RCC 7860 (cell line): ENCODE data around the gene EIF4G3.

Experiments
- DNase-seq: peaks from one replicate; pipeline ENCODE4 v3.0.0-alpha.2; 2015; ENCODE audit warnings: low spot score
- FAIRE-seq: peaks from 2 replicates; lab custom pipeline; 2012; peaks lifted over from hg19 to GRCh38; lab: Jason Lieb, UNC

The EIF4G3 gene

DNA sequence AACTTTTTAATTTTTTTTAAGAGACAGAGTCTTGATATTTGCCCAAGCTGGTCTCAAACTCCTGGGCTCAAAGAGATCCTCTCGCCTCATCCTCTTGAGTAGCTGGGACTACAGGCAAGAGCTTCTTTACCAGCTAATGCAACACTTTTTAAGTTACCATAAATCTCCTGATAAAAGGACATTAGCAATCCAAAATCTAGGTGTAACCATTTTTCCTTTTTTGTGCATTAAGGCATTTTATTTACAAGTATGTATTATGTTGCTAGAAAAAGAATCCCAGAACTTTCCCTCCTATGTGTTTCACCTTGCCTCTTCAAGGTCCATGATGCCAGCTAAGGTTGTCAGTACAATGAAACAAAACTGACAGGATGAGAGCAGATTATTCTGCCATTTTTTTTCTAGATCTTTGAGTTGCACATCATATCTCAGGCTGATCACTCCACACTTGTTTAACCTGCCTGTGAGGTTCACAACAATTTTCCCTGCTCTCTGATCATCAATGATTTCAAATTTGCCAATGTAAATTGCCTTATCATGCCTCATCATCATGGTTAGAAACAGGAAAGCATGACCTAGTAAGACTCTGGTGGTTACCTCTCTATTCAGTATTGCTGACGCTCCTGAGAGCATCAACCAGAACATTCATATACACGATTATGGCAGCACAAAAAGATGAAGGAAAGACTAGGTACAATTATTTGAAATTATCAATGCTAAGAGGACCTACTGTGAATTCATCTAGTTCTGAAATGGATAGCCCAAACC lies 173.2 kb downstream of the EIF4G3 start:
- DNase-seq (no peak), FAIRE-seq (no peak)

DNA sequence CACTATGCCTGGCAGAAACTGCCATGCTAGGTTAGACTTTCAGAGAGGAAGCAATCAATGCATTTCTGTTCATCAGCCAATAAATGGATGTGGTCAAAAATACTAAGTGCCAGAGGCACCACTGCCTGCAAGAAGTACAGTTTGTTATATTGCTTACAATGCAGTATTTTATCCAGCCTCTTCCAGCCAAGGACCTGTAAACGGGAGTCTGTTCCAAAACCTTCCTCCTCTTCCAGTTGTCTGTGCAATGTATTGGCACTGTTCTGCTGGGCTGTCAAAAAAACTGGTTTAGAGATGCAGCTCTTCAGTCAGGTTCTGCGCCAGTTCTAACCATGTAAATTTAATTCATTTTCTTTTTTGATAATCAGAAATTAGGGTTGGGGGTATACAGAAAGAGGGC lies 175.7 kb downstream of the EIF4G3 start:
- DNase-seq: no peak
- FAIRE-seq: no peak

DNA sequence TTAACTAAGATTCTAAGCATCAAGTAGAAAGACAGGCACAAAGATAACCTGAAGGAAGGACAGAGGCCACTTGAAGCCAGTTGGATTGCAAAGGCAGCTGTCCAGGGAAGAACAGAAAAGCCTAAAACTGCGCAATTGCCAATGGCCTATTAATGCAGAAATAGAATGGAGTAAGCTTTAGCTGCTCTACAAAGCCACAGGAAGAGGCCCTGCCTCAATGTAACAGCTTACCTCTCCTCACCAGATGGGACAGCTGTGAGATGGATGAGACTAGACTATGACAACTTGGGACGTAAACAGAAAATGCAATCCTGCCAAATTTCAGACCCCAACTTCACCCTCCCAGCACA lies 176.5 kb downstream of the EIF4G3 start:
- no peak for FAIRE-seq
- DNase-seq: no peak

DNA sequence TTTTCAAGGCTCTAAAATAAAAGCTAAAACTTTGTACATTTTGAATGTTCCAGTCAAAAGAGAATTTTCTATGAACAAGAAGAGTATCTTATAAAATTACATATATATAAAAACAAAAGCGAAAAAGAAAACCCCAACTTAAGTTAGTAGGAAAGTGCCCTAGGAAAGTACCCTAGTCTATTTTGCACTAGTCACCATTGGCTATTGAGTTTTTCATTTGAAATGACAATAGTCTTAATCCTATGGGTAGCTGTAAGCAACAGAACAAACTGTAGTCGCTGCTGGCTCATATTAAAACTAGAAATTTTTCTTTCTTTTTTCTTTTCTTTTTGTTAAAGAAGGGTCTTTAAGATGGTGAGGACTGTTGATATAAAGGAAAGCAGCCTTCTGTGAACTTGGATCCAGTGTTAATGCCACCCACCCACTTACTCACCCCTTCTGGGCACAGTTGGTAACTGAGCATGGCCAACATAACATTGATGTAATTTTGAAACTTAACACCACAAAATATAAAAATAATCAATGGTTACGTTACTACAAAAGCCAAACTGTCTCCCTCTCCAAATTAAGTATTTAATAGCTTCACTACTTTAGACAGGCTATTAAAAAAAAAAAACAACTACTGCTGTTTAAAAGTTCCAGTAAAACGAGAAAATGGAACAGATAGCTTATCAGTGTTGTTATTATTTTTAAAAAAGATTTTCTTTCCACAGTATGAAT lies 177.0 kb downstream of the EIF4G3 start:
- DNase-seq (no peak), FAIRE-seq (no peak)

DNA sequence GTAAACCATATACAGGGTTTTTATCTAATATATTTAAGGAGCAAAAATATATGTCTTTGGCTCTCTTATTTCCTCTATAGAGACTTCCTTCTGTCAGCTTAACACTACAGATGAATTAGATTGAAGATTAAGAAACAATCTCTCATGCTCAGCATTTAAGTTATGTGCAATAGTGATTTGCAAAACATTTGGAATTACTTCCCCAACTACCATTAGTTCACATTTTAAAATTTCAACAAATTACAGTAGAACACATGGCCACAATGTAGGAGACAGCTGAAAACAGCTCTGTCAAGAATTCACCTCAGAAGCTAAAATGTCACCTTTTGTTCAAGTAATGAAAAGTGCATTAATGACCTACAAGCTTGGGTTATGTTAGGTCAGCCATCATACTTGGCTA lies 177.9 kb downstream of the EIF4G3 start:
- DNase-seq (no peak), FAIRE-seq (no peak)

DNA sequence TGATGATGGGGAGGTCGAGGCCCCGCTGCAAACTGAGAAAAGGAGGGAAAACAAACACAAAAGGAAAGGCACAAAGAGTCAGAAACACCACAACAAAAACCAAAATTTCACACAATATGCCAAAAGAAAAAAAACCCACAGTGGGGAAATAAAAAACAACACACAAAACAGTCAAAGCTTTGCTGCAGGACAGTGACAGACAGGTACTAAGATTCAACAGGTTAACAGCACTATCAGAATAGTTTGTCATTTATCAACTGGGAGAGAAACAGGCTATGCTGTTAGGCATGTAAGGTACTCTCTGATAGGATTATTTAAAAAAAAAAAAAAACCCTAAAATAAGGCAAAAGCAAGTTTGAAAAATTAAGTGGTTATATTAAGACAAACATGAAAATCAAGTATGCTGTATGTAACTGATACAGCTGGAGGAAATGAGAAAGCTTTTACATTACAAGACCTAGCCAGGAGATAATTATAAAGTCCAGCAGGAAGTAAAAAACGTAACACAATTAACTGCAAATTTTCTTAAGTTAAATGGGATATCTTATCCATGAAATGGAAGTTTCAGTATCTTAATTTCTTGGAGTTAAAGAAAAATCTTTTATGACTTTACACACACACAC lies 179.0 kb downstream of the EIF4G3 start:
- no peak for FAIRE-seq
- no peak for DNase-seq

DNA sequence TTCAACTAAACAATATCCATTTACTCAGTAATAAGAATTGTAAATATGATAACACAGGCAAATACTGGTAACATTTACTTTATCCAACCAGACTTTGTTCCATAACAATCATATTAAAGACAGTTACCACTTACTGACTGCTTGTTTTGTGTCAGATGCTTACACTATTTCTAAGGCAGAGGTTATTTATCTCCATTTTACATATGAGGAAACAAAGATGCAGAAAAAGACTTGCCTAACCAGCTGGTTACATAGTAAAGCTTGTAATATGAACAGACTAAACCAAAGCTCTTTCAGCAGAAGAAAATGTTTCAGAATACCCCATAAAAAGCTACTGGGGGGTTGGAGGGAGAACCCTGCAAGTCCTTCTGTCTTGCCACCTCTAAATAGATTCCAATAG lies 180.1 kb downstream of the EIF4G3 start:
- DNase-seq (no peak), FAIRE-seq (no peak)

DNA sequence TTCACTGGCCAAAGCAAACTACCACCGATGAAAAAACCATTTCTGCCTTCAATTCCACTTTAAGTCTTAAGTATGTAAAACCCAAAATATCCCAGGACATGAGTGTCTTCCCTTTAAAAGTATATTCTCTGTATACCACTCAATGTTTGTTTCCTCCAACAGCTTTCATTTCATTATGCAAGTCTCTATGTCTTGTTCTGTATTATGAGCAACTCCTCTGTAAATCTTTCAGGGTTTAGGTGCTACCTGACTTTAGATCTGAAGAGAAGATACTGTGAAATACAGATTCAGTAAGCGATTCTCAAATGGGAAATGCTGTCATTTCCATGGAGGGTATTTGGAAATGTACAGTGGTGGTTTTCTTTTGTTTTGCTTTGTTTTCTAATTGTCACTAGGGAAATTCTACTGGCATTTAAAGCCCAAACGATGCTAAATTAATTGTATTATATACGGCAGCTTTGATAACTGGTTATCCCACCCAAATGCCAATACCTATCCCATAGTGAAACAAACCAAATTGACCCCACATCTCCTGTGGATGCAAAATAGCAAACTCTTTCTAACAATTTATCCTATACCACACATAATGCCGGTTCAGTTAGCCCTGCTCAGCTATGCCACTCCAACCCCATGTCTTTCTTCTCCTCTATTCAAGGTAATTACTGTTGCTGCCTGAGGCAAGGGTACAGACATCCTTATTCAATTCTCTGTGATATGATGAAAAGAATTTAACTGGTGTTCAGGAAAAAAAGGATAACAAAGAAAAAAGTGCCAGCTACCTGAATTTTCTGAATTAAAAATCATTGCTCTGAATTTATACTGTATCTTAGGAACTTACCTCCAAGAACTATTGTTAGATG lies 182.8 kb downstream of the EIF4G3 start:
- no peak for FAIRE-seq
- DNase-seq: no peak

DNA sequence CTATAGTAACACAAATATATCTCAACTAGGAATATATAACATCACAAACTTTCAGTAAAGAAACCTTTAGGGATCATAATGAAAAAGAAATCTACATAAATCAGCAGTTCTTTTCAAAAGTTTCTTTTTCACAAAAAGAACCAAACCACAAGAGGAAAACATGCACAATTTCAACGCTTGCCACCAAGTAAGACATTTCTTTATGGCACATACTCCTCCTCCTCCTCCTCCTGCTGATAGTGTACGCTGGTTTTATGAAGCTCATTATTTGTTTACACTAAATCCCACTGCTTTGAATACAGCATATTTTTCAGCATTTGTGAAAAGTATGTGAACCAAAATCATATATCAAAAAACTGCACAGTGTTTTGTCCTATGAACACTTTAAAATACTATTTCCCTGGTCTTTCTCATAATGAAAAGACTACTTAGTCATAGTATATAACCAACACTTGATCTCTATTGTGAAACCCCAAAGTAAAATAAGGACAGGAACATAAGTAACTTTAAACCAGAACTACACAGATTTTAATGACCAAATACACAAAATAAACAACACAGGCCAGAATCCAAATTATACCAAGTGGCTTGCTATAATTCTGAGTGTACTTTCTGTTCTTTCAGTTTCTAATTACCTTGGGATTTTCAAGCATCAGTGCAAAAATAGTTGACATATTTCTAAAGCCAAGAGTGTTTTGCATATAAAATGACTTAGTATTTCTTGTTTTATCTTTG lies 184.2 kb downstream of the EIF4G3 start:
- no peak for DNase-seq
- FAIRE-seq: no peak

DNA sequence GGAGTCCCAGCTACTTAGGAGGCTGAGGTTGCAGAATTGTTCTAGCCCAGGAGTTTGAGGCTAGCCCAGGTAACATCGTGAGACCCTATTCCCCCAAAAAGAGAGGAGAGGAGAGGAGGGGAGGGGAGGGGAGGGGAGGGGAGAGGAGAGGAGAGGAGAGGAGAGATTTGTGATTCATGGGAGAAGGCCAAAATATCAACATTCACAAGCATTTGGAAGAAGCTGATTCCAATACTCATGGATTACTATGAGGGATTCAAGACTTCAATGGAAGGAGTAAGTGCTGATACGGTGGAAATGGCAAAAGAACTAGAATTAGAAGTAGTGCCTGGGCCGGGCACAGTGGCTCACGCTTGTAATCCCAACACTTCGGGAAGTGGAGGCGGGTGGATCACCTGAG lies 187.8 kb downstream of the EIF4G3 start:
- FAIRE-seq: no peak
- DNase-seq: no peak

DNA sequence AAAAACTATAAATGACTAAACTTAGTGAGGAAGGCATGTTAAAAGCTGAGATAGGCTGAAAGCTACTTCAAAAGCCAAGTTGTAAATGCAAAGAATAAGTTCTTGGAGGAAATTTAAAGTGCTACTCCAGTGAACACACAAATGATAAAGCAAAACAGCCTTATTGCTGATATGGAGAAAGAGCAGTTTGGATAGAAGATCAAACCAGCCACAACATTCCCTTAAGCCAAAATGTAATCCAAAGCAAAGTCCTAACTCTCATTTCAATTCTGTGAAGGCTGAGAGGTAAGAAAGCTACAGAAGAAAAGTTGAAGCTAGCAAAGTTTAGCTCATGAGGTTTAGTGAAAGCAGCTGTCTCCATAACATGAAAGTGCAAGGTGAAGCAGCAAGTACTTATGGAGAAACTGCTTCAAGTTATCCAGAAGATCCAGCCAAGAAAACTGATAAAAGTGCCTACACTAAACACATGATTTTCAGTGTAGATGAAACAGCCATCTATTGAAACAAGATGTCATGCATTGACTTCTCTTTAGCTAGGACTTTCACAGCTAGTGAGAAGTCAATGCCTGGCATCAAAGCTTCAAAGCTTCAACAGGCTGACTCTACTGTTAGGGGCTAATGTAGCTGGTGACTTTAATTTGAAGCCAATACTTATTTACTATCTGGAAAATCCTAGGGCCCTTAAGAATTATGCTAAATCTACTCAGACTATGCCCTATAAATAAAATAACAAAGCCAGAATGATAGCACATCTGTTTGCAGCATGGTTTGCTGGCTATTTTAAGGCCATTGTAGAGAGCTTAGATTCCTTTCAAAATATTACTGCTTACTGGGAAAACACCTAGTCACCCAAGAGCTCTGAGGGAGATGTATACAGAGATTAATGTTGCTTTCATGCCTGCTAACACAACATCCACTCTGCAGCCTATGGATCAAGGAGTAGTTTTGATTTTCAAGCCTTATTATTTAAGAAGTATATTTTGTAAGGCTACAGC lies 188.6 kb downstream of the EIF4G3 start:
- no peak for FAIRE-seq
- DNase-seq: no peak

DNA sequence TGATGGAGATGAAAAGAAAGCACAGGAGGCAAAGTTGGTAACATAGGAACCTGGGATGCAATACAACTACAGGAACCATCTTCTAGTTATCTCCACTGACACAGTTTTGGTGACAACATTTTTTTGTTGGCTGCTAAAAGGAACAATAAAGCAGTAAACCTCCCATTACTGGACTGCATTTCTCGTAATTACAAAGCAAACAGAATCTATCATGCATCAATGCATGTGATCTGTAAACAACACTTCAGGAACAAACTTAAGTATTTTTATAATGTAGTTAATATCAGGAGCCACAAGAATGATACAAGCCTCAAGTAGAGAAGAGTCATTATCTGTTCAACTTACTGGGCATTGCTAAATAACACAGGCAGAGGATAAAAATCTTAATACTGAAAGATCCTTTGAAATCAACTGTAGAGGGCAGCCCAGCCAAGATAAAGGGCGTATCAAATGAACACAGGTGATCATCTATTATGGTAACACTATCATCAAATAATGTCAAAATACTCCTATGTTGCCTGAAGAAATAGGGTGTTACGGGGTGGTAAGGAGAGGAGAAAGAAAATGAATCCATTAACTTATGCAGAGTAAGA lies 193.3 kb downstream of the EIF4G3 start:
- FAIRE-seq (no peak), DNase-seq (no peak)

DNA sequence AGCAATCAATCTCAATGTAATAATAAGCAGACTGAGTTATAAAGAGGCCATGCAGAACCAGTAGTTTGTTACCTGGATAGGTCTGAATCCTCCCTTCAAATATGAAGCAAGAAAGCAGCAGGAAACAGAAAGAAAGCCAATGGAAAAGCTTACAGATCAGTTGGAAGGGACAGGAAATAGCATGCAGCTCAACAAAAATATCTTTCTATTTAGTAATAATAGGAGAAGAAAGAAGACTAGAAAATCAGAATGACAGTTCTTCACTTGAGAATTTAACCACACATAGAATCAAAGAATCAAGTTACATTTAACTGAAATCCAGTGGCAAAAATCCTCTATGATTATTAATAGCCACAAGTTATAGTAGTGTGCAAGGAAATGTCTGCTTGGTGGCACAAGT lies 194.4 kb downstream of the EIF4G3 start:
- no peak for FAIRE-seq

DNA sequence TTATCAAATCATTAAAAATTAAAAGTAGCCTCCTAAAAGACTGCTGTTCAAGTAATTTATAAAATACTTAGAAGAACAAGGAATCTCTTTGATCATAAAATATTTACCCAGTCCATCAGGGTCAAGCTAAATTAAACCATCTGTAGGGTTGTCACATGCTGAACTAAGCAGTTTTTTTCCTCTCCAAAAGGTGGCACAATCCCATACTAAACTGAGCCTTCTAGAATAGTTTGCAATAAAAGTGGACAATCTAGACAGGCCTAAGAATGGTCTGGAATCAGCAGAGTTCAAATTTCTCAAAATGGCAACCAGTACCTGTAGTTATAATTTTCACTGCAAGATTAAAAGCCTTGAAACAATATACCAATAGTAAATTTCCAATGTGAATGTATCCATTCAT lies 194.8 kb downstream of the EIF4G3 start:
- DNase-seq (peak; percentile 24), FAIRE-seq (peak; percentile 42)

More for the DNA sequence above, 194.4 kb downstream of the EIF4G3 start:
- no peak for DNase-seq

DNA sequence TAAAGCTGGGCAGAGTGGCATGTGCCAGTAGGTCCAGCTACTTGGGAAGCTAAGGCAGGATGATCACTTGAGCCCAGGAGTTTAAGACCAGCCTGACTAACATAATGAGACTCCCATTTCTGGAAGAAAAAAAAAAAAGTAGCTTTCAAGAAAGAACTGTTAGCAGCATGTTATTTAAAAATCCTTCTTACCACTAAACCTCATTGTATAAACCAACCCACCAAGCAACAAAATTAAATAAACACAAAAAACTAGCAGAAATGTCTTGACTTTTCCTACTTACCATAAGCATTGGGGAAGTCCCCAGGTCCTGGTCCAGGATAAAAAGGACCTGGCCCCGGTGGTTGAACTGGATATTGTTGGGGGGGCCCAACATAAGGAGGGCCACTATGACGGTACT lies 196.6 kb downstream of the EIF4G3 start:
- FAIRE-seq: no peak
- no peak for DNase-seq

DNA sequence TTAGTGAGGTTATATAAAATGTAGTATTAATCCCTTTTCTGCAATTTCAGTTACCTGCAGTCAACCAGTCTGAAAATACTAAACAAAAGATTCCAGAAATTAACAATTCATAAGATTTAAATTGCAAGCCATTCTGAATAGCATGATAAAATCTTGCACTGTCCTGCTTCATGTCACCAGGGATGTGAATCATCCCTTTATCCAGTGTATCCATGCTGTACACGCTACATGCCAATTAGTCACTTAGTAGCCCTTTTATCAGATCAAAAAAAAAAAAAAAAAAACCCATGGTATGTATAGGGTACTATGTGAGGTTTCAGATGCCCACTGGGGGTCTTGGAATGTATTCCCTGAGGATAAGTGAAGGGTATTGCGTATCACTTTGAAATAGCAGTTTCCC lies 198.3 kb downstream of the EIF4G3 start:
- no peak for DNase-seq
- no peak for FAIRE-seq

DNA sequence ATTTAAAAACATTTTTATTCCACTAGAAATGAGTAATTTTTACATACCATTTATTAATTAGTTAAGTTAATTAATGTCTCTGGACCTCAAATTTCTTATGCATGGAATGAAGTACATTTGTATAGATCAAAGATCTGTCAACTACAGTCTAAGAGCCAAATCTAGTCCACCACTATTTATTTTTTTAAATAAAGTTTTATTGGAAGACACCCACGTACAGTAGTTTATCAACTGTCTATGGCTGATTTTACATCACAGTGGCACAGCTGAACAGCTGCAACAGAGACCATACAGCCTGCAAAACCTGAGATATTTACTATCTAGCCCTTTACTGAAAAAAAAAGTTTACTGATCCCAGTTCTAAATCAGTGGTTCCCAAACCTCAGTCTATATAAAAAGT lies 201.0 kb downstream of the EIF4G3 start:
- FAIRE-seq: peak; percentile 17
- DNase-seq: no peak

DNA sequence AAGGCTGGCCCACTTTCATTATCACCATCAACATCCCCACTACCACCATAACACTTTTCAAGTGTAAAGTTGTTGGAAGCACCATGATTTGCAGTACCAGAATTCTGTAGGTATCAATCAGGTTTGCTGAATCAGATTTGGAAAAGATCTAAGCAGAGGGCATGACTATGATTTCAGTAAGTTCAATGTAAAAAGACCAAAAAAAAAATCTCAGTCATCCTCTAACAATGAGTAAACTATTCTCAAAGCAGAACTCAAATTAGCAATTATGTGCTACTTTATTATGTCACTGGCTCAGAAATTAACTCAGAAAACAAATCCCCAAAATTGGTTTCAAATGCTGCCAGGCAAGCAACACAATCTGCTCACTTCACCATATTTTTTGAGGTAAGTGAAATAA lies 201.7 kb downstream of the EIF4G3 start:
- FAIRE-seq (no peak), DNase-seq (no peak)

DNA sequence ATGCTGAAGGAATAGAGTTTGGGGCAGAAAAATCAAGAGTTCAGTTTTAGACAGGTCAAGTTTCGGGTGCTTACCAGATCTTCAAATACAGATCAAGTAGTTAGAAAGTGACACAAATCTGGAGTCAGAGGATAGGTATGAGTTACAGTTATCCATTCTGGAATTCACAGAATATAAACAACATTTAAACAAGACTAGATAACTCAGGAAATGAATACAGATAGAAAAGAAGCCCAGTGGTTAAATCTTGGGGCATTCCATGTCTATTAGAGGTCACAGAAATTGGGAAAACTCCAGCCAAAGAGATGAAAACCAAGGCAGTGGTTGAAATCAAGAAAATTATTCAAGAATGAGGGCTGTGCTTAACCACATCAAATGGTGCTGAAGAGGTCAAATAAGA lies 202.6 kb downstream of the EIF4G3 start:
- no peak for DNase-seq
- no peak for FAIRE-seq
